HepG2 (cell line): Measurements from ENCODE around the gene TBC1D16. TPM values are rescaled to one million over a fixed set of nuclear protein-coding genes. Genes with fewer than 3 reads are reported as not detected.

Experiments used
- AHR ChIP-seq: IDR thresholded peaks from 2 replicates; pipeline ENCODE4 v1.6.1; 2018; ENCODE audit warnings: missing genetic modification reagents, missing compliant biosample characterization
- ARNT ChIP-seq: fragments of 450-650 bp; IDR thresholded peaks from 2 replicates; pipeline ENCODE4 v1.6.1; 2017
- BCL3 ChIP-seq: sonication (generic); formaldehyde crosslinking; IDR thresholded peaks from 2 replicates; pipeline ENCODE4 v1.5.1; 2020; ENCODE audit warnings: mild to moderate bottlenecking, missing genetic modification reagents, moderate library complexity
- CENPX ChIP-seq: sonication (generic); formaldehyde crosslinking; IDR thresholded peaks from 2 replicates; pipeline ENCODE4 v1.9.0; 2021; ENCODE audit warnings: mild to moderate bottlenecking, missing genetic modification reagents, moderate library complexity
- DZIP1 ChIP-seq: sonication (generic); formaldehyde crosslinking; IDR thresholded peaks from 2 replicates; pipeline ENCODE4 v1.5.0; 2020; ENCODE audit warnings: mild to moderate bottlenecking, missing genetic modification reagents
- HDAC6 ChIP-seq: fragments of 200-600 bp; sonication (generic); IDR thresholded peaks from 2 replicates; pipeline ENCODE4 v1.7.0; 2017; ENCODE audit warnings: mild to moderate bottlenecking, antibody characterized with exemption, low read length, low read depth
- HNF4A ChIP-seq: sonication (generic); formaldehyde crosslinking; IDR thresholded peaks from 2 replicates; pipeline ENCODE4 v1.4.0; 2020; ENCODE audit warnings: missing genetic modification reagents
- HNRNPK ChIP-seq: fragments of 200-400 bp; formaldehyde crosslinking; IDR thresholded peaks from 2 replicates; pipeline ENCODE4 v1.6.1; 2018; ENCODE audit warnings: low read length, low read depth, moderate library complexity, mild to moderate bottlenecking; ENCODE audit not compliant: poor library complexity, severe bottlenecking
- KDM1A ChIP-seq: IDR thresholded peaks from 2 replicates; pipeline ENCODE4 v1.6.1; 2016; ENCODE audit warnings: missing compliant biosample characterization
- MEIS2 ChIP-seq: sonication (generic); formaldehyde crosslinking; IDR thresholded peaks from 2 replicates; pipeline ENCODE4 v1.9.0; 2021; ENCODE audit warnings: mild to moderate bottlenecking, missing genetic modification reagents
- MIER3 ChIP-seq: IDR thresholded peaks from 2 replicates; pipeline ENCODE4 v1.6.1; 2016; ENCODE audit warnings: missing compliant biosample characterization, borderline replicate concordance
- NFIC ChIP-seq: IDR thresholded peaks from 2 replicates; pipeline ENCODE4 v1.6.1; 2012; ENCODE audit warnings: mild to moderate bottlenecking, low read length, inconsistent platforms
- PAXIP1 ChIP-seq: sonication (generic); formaldehyde crosslinking; conservative IDR thresholded peaks from 2 replicates; pipeline ENCODE4 v1.4.0; 2020; ENCODE audit warnings: mild to moderate bottlenecking, missing genetic modification reagents, moderate library complexity
- PCBP1 ChIP-seq: fragments of 200-400 bp; formaldehyde crosslinking; IDR thresholded peaks from 2 replicates; pipeline ENCODE4 v1.6.1; 2017; ENCODE audit warnings: mild to moderate bottlenecking, low read depth, low read length, borderline replicate concordance
- ZNF30 ChIP-seq: sonication (generic); formaldehyde crosslinking; IDR thresholded peaks from 2 replicates; pipeline ENCODE4 v1.5.0; 2020; ENCODE audit warnings: mild to moderate bottlenecking, missing genetic modification reagents
- ZNF629 ChIP-seq: sonication (generic); formaldehyde crosslinking; conservative IDR thresholded peaks from 2 replicates; pipeline ENCODE4 v1.5.0; 2020; ENCODE audit warnings: missing genetic modification reagents
- ZNF768 ChIP-seq: sonication (generic); formaldehyde crosslinking; IDR thresholded peaks from 2 replicates; pipeline ENCODE4 v1.4.0; 2020; ENCODE audit warnings: missing genetic modification reagents
- polyA plus RNA-seq, 8 experiments: library from polyadenylated mRNA; depleted of rRNA in 3 of 8; stranded (reverse) in 7 of 8; unstranded in 1 of 8; fragments of >200 nt; fragmentation: Illumina TruSeq in 4 of 8; extraction: Trizol in 4 of 8; gene quantifications; 2 replicates each; pipeline versions ENCODE4 v1.2.1 to v1.2.3, GENCODE V29; 2011 to 2016; ENCODE audit warnings: low read depth in 4 of 8, missing spikeins in 1 of 8, mixed read lengths in 1 of 8; ENCODE audit not compliant: insufficient read depth in 1 of 8
- total RNA-seq, 5 experiments: library from RNA; depleted of rRNA; stranded (reverse); fragments of >200 nt; fragmentation: Illumina TruSeq; extraction: Trizol; gene quantifications; 2 replicates each; pipeline ENCODE4 v1.2.3, GENCODE V29; 2016; ENCODE audit warnings: low read depth in 1 of 5

TBC1D16 gene
- total and polyA plus RNA-seq, 2 of the 13 experiments (the other 11 are each of a cell fraction or from before 2014, with no cell fraction given) = 14.9 to 24.9 TPM

- TF ChIP-seq MEIS2 (CRISPR knock-in tag) = no peak
- TF ChIP-seq HNRNPK = no peak
- no peak for TF ChIP-seq NFIC
- TF ChIP-seq BCL3 (CRISPR knock-in tag) = no peak
- no peak for TF ChIP-seq HDAC6
- TF ChIP-seq HNF4A = no peak
- TF ChIP-seq PCBP1 = 0 out of 2 replicates have a peak, but pooled peaks have one; percentile 11
- TF ChIP-seq ZNF629 (CRISPR knock-in tag) = peak; percentile 97
- no peak for TF ChIP-seq ARNT
- TF ChIP-seq PAXIP1 (CRISPR knock-in tag) = no peak
- TF ChIP-seq CENPX = no peak
- TF ChIP-seq AHR (CRISPR knock-in tag) = no peak
- no peak for TF ChIP-seq ZNF30
- TF ChIP-seq ZNF768 (CRISPR knock-in tag) = peak; percentile 96
- TF ChIP-seq KDM1A (CRISPR knock-in tag) = peak; percentile 75; the same call in 1 of the 2 replicates
- TF ChIP-seq DZIP1 (CRISPR knock-in tag) = no peak
- no peak for TF ChIP-seq MIER3 (CRISPR knock-in tag)
- TF ChIP-seq, all 625 proteins: peak for 8
These were observed 114.1 kb downstream of the TBC1D16 start (continued) for GRCh38 chr17:79921411-79922115.
